Islet precursor cell (in vitro differentiated cells): ENCODE measurements around the gene ECI2.
"Not testable (repeated sequence)": the region's sequence is repeated elsewhere in the genome, so short reads cannot be mapped to it uniquely, and the experiment has no call there.

Source experiments
- DNase-seq: peaks from one replicate; pipeline ENCODE4 v3.0.0-alpha.2; 2018

ECI2 gene

GRCh38 chr6:4100655-4101054 is 34.7 kb downstream of the ECI2 start:
- no peak for DNase-seq

DNA sequence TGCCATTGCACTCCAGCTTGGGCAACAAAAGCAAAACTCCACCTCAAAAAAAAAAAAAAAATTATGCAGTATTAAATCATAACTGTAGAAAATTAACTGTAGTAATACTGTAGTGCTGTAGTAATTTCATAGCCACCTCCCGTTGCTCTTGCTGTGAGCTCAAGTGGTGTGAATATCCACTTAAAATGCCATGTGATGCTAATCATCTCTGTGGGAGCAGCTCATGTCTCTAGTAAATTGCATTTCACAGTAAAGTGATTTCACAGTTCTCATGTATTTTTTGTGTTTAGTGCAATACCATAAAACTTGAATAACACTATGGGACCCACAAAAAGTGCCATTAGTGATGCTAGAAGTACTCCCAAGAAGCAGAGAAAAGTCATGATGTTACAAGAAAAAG is 42.1 kb downstream of the ECI2 start:
- no peak for DNase-seq

DNA sequence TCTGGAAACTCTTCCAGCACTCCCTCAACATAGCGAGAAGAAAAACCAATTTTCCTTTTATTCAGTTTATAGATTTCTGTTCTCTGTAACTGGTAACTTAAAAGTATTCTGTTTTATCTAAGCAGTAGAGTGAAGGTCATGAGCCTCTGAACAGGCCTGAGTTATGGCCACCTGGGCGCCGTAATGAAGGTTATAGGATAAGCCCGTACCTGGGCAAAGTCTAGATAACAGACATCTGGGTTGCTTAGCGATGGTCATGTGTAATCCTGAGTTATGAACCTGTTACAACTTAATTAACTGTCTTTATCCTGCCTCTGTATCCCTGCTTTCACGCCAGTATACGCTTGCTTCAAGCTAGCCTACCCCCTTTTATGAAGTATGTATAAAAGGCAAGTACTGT is 43.4 kb downstream of the ECI2 start:
- no peak for DNase-seq

- DNase-seq, result not testable (repeated sequence)
Measured at GRCh38 chr6:4090043-4090442, 45.3 kb downstream of the ECI2 start.

DNA sequence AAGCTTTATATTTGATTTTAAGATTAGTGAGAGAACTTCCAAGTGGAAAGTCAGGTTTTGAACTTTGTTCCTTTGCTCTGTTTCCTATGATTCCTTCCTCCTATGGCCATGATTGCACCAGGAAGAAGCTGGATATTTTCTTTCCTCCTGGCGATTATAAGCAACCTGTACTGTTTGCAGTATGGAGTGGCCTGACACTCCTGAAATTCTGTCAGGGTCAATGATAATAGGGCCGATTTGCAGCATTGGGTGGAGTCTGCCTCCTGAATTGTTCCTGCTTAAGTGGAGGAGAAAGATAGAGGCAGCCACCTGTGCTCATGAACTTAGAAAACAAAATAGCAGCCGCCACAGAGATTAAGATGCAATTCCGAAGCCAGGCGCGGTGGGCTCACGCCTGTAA is 46.7 kb downstream of the ECI2 start:
- DNase-seq, result no peak

DNA sequence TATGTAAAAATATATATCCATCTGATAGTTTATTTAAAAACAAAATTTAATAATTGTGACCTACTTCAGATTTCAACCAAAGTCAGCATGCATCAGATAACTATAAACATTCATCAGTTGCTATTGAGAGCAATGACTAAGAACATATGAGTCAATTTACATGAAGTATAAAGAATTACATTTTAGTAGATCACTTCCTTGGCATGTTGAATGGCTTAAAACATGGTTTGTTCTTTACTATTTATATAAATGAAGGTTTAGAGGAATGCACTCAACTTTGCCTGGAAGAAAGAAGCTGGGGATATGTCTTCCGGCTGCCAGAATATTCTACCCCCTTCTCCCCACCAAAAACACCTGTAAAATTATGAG is 50.1 kb downstream of the ECI2 start:
- no peak for DNase-seq

DNA sequence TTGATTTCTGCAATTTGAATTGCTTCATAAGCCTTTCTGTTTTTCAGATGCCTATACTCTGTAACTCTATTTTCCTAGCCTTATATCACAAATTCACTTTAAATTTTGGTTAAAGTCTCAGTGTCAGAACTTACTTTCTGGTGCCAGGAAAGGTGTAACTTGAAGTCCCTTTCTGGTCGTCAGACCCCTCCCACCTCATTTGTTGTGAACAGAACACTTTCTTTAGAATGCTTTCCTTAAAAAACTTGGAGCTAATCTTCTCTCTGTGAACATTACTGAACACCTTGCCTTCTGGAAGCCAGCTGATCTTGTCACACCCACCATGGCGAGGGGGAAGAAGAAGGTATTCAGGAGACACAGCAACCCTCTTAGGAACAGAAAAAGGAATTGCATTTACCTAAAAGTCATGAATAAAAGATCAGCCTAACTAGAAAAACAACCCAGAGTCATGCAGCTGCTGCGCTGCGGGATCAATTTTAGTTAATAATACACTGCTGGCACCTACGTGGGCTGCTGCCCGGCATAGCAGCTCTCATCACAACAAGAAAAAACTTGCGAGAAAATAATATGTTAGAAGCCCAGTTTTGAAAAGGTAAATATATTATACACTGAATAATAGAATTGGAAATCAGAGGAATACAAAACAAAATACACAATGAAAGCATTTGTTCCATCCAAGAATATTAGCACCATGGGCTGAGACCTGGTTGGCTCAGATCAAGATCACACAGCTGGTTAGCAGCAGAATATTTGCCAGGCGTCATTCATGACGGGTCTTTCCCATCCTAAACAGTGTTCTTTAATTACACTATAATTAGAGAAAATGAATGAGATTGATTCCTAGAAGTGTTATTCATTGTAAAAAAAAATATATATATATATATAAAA is 50.7 kb downstream of the ECI2 start:
- no peak for DNase-seq

GRCh38 chr6:4078691-4079471 is 56.5 kb downstream of the ECI2 start, which contains the start of gene FAM217A:
FAM217A (minus strand) TSS chr6:4079137; CDS start chr6:4077414, 1,723 bp downstream.
- no peak for DNase-seq

GRCh38 chr6:4074478-4075235 is 60.7 kb downstream of the ECI2 start:
- DNase-seq, result no peak

DNA sequence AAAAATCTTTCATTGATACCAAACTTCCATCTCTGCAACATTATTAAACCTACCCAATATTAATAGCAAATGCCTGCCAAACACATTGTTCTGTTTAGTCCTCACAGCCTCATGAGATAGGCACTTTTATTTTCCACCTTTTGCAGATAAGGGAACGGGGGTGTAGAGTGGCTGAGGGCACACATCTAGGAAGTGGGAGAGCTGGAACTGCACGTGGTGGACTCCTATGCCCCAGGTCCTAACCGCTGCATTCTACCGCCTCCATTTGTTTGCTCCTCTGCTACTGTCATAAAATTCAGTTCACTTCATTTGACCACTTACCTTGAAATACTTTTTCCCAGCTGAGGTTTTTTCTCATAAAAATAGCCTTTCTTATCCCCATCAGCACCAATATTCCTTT is 64.0 kb downstream of the ECI2 start:
- no peak for DNase-seq

DNA sequence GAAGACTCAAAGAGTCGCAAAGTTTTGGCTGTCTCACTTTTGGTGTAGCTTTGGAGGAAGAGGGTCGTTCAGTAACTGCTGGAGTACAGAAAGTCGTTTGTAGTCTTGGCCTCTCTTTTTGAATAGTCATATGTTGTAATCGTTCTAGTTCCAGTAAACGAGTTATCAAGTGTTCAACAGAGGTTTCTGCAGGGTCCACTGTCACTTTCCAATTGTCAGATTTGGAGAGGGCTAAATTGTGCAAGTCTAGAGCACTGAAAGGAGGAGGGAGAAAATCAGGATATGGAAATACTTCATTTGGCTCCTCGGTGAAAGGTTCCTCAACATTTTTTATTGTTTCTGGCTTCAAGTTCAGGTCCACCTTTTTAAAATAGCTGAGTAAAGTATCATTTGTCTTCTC is 66.2 kb downstream of the ECI2 start:
- DNase-seq, result no peak

DNA sequence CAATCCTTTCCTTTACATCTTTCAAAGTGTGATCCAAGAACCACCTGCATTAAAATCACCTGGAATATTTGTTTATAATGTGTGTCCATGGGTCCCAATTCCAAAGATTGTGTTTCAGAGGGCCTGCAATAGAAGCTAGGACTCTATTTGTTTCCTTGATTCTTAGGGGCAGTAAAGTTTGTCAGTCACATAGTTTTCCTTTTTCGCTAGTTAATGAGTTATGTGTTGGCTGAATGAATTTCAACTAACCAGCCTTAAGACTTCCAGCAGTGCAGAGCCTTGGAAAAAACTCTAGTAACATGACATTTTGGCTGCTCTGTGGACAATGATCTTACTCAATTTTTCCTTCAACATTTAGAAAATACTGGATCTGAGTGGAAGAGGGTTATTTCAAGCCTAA is 67.7 kb downstream of the ECI2 start:
- DNase-seq, result no peak

GRCh38 chr6:4066029-4066755 is 69.2 kb downstream of the ECI2 start:
- no peak for DNase-seq
